Ovary (tissue), 9 donors: ENCODE measurements around the gene RECK. TPM values are rescaled to one million over a fixed set of nuclear protein-coding genes. Genes with fewer than 3 reads are reported as not detected.
A peak's percentile ranks its signal among the peaks of the same experiment; 100 is the strongest.

ENCODE experiments used
- DNase-seq, 5 donors: peaks; one replicate each; pipeline ENCODE4 v3.0.0-alpha.2; 2019 to 2020
- H3K27ac ChIP-seq, 2 donors: fragments of 200-600 bp; one replicate each; pipeline versions ENCODE4 v1.5.1 to v1.8.0; 2019 to 2022
- H3K27me3 ChIP-seq: fragments of 200-600 bp; one replicate; pipeline ENCODE4 v1.8.0; 2022
- H3K36me3 ChIP-seq: fragments of 200-600 bp; sonication (generic); one replicate; pipeline ENCODE4 v1.5.1; 2019
- H3K4me1 ChIP-seq: one replicate; pipeline ENCODE4 v1.8.1; 2013; ENCODE audit warnings: mild to moderate bottlenecking, moderate library complexity; ENCODE audit not compliant: insufficient read depth
- H3K4me3 ChIP-seq: fragments of 200-600 bp; sonication (generic); one replicate; pipeline ENCODE4 v1.5.1; 2017
- H3K9me3 ChIP-seq, 2 donors: fragments of 200-600 bp in 1 of 2; sonication (generic) in 1 of 2; one replicate each; pipeline versions ENCODE4 v1.5.1 to v1.8.1; 2013 to 2019; ENCODE audit warnings: mild to moderate bottlenecking in 1 of 2, moderate library complexity in 1 of 2
- EP300 ChIP-seq: sonication (generic); formaldehyde crosslinking; IDR thresholded peaks from one replicate; pipeline ENCODE4 v1.6.1; 2017; ENCODE audit warnings: antibody characterized with exemption
- POLR2A ChIP-seq: fragments of 450-650 bp; IDR thresholded peaks from one replicate; pipeline ENCODE4 v1.6.1; 2017; ENCODE audit warnings: antibody characterized with exemption, mild to moderate bottlenecking, moderate library complexity
- WGBS, 3 donors: extraction: QIAGEN DNeasy Blood & Tissue Kit in 1 of 3; methylation state at CpG; one replicate each; pipeline versions ENCODE4 v1.1.5 to v1.1.7; 2013 to 2017; 5-methylcytosine and 5-hydroxymethylcytosine counted together
- intact Hi-C, 4 donors: fragments of 100-400 bp; cut with DNase I; formaldehyde crosslinking; loops; one replicate each; pipeline versions ENCODE4 v1.11.0 to v1.15.1; 2022 to 2023
- polyA plus RNA-seq, 2 donors: library from polyadenylated mRNA; stranded (reverse); fragments of 200-250 nt in 1 of 2; fragments of 350-450 nt in 1 of 2; fragmentation: Illumina TruSeq in 1 of 2; extraction: RNeasy Lipid Tissue Mini Kit (QIAGEN cat#74804) in 1 of 2; gene quantifications; one replicate each; pipeline ENCODE4 v1.2.3, GENCODE V29; 2013 to 2014
- total RNA-seq, 7 donors: library from RNA; depleted of rRNA in 2 of 7; stranded (reverse); fragments of >200 nt in 2 of 7; fragmentation: NEBNext Ultra II Directional in 3 of 7; extraction: Animal tissue kit (Norgen Biotek cat#: 25700) in 3 of 7; gene quantifications; one replicate each; pipeline versions ENCODE4 v1.1.0 to v1.2.4, GENCODE V29; 2016 to 2023
- TF ChIP-seq, protein P1 (sequence below), 3 donors: fragments of 450-650 bp in 2 of 3; fragments of 200-600 bp in 1 of 3; IDR thresholded peaks; one replicate each; pipeline versions ENCODE4 v1.5.1 to v1.8.0; 2016 to 2022; ENCODE audit warnings: antibody characterized with exemption in 3 of 3, mild to moderate bottlenecking in 1 of 3
- donor health status: DM: no; HTN: no; CAD: no; lungs with moderate emphysema.
- donor health status: DM: no; HTN: no; CAD: no.
- donor health status: Bipolar disorder and iron deficiency.
- donor health status: DM: yes; HTN: yes; CAD: no.
- donor health status: DM: no; HTN: no; CAD: no.
- donor health status: DM: yes; HTN: yes; CAD: no.

Gene RECK
- total and polyA plus RNA-seq, 9 donors = 10.7 to 24.2 (median 16.8) TPM

DNA sequence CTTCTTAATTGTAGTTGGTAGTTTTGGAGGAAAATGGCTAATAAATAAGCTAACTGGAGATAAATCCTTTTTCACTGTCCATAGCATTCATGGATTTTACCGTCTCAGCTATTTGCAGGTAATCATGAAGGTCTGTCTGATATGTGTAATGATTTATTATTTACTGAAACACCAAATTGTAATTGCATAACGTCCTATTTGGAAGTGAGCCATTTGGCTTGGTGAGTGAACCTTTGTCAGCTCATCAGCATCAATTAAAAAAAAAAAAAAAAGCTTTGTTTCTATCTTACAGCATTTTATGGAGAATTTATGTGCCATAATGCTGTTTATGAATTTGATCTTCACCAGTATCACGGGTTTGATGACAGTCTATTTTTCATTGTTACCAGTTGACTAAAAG is 20.2 kb downstream of the RECK start:
- TF ChIP-seq, protein P1, sequence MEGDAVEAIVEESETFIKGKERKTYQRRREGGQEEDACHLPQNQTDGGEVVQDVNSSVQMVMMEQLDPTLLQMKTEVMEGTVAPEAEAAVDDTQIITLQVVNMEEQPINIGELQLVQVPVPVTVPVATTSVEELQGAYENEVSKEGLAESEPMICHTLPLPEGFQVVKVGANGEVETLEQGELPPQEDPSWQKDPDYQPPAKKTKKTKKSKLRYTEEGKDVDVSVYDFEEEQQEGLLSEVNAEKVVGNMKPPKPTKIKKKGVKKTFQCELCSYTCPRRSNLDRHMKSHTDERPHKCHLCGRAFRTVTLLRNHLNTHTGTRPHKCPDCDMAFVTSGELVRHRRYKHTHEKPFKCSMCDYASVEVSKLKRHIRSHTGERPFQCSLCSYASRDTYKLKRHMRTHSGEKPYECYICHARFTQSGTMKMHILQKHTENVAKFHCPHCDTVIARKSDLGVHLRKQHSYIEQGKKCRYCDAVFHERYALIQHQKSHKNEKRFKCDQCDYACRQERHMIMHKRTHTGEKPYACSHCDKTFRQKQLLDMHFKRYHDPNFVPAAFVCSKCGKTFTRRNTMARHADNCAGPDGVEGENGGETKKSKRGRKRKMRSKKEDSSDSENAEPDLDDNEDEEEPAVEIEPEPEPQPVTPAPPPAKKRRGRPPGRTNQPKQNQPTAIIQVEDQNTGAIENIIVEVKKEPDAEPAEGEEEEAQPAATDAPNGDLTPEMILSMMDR (IDR thresholded peaks at IDR 0.05) = no peak
- TF ChIP-seq POLR2A (no peak), EP300 (no peak)
- Histone ChIP-seq H3K4me1 (no peaks in the 10 kb centered on the region), H3K27me3 (no peaks in the 10 kb centered on the region), H3K4me3 (no peak overlapping the region), H3K27ac (no peak overlapping the region), H3K9me3 (no peaks in the 10 kb centered on the region), H3K36me3 (no peaks in the 10 kb centered on the region)
- no peak for DNase-seq
- intact Hi-C loops = no loop called here
- 51 to 59% (median 59%) methylated on average over 3 of the region's 3 CpGs for WGBS, 3 donors

DNA sequence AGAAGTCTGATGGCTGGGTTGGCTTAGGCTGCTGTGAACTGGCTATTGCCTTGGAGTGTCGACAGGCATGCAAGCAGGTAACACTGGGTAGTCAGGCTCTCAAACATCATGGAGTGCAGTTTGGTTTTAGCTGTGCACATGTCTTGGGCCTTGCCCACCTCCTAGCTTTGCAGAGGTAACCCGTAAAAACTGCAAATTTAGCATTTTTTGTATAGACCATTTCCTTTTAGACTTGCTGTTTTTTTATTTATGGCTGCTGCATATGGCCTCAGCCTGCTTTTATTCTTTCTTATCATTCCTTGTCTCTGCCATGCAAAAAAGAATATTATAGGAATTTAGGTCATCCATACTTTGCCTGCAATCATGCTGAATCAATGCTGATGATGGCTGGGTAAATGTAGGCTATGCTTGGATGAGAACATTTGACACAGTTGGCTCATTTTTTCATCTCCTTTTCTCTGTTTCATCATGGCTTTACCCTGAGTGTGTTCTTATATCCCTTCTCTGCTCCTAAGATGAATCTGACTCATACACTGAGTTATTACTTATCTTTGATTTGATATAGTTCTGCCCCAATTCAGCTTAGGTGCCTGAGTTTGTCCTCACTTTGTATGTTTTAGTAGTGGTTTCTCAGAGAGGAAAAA is 27.2 kb downstream of the RECK start:
- WGBS, 3 donors = 67 to 83% (median 69%) methylated on average over 2 of the region's 2 CpGs
- no peaks in the 10 kb centered on the region for H3K36me3 ChIP-seq

DNA sequence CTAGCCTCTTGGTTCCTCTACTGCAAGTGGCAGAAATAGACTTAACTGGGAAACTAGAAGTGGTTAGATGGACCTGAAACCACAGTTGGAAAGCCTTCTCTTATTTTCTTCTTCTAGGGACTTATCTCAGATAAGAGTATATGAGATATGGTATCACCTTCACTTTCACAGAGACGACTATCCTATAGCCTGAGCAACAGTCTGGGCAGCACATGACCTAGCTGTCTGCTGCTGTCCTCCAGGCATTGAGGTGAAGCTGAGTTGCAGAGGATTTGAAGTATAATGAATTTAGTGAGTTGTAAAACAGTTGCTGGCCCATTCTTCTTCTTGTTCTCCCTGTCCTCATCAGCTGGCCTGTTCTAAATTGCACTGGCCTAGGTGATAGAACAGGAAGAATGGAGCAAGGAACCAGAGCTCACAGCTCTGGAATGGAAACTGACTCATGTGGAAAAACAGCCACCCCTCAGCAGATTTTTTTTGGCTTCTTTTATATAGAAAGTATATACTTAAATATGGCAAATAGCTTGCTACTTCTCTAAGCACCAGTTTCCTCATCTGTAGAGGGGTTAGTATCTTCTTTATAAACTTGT is 27.8 kb downstream of the RECK start:
- no peaks in the 10 kb centered on the region for H3K9me3 ChIP-seq
- H3K36me3 ChIP-seq = no peaks in the 10 kb centered on the region
- DNase-seq = no peak
- no peak for TF ChIP-seq POLR2A
- TF ChIP-seq, protein P1 (IDR thresholded peaks at IDR 0.05) = no peak
- intact Hi-C loops = no loop called here
- H3K27me3 ChIP-seq = no peaks in the 10 kb centered on the region
- no peaks in the 10 kb centered on the region for H3K4me1 ChIP-seq
- H3K4me3 ChIP-seq = no peak overlapping the region
- WGBS, 3 donors = 41 to 52% (median 43%) methylated on average over 1 of the region's 1 CpG
- H3K27ac ChIP-seq = no peak overlapping the region

More for the DNA sequence above, 27.2 kb downstream of the RECK start:
- H3K27me3 ChIP-seq = no peaks in the 10 kb centered on the region
- no peak for TF ChIP-seq EP300
- TF ChIP-seq, protein P1 (IDR thresholded peaks at IDR 0.05) = no peak
- no peak for TF ChIP-seq POLR2A
- no peak overlapping the region for H3K4me3 ChIP-seq
- no peak for DNase-seq
- intact Hi-C loops = no loop called here
- H3K27ac ChIP-seq = no peak overlapping the region
- H3K9me3 ChIP-seq = no peaks in the 10 kb centered on the region
- H3K4me1 ChIP-seq = no peaks in the 10 kb centered on the region

DNA sequence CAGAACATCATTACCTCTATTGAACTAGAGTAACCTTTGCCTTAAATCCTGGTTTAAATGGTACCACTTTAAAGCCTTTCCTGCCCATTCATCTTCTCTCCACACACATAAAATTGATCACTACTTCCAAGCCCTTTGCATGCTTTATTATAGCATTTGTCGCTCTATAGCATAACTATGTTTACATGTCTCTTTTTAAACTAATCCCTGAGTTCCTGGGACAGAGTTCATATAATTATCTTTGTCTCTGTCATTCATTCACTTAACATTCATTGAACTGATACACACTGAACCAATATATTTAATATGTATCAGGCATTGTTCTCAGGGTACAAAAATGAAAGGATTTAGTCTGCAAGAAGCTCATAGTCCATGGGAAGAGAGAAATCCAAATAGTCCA is 37.3 kb downstream of the RECK start:
- Histone ChIP-seq H3K27ac (peak overlapping the region in 1 of 2 donors; percentile 23), H3K36me3 (no peaks in the 10 kb centered on the region), H3K4me3 (no peak overlapping the region), H3K9me3 (no peaks in the 10 kb centered on the region), H3K27me3 (no peaks in the 10 kb centered on the region), H3K4me1 (peaks cover 5% of the 10 kb centered on the region)
- 92 to 100% (median 98%) methylated on average over 1 of the region's 1 CpG for WGBS, 3 donors
- no peak for DNase-seq
- TF ChIP-seq, protein P1 (IDR thresholded peaks at IDR 0.05) = no peak
- no peak for TF ChIP-seq POLR2A
- TF ChIP-seq EP300 = no peak
- intact Hi-C loops = no loop called here
